DND-41 (cell line): Measurements from ENCODE around the gene CANT1.

Experiments
- ATAC-seq: fragments of 200-7000 bp; cut with Tn5 transposase; 3 replicates; pipeline ENCODE4 v1.9.1; 2021; ENCODE audit warnings: low read depth; ENCODE audit not compliant: insufficient read depth
- DNase-seq: peaks from one replicate; pipeline ENCODE4 v3.0.0-alpha.2; 2020
- H2AFZ ChIP-seq: 2 replicates; pipeline ENCODE4 v1.6.0; 2012; ENCODE audit warnings: low read depth, low read length
- H3K27ac ChIP-seq: 2 replicates; pipeline ENCODE4 v1.5.1; 2012; ENCODE audit warnings: low read length, inconsistent platforms
- H3K27me3 ChIP-seq: fragments of 200-600 bp; sonication (generic); 2 replicates; pipeline ENCODE4 v1.6.0; 2012; ENCODE audit warnings: low read length, mild to moderate bottlenecking, inconsistent platforms; ENCODE audit not compliant: insufficient read depth, poor library complexity
- H3K36me3 ChIP-seq: 2 replicates; pipeline ENCODE4 v1.5.1; 2012; ENCODE audit warnings: low read length, inconsistent platforms; ENCODE audit not compliant: insufficient read depth
- H3K4me1 ChIP-seq: 2 replicates; pipeline ENCODE4 v1.5.1; 2012; ENCODE audit warnings: mild to moderate bottlenecking, low read length; ENCODE audit not compliant: insufficient read depth
- H3K4me2 ChIP-seq: 2 replicates; pipeline ENCODE4 v1.6.0; 2012; ENCODE audit warnings: mild to moderate bottlenecking, moderate library complexity, low read length, inconsistent platforms; ENCODE audit not compliant: insufficient read depth
- H3K4me3 ChIP-seq, 2 experiments: fragments of 200-600 bp in 1 of 2; shearing (Covaris generic) in 1 of 2; 2 replicates each; pipeline ENCODE4 v1.5.1; 2012 to 2016; ENCODE audit warnings: inconsistent platforms in 2 of 2, low read length in 2 of 2, mild to moderate bottlenecking in 2 of 2, low read depth in 1 of 2, moderate library complexity in 1 of 2
- H3K79me2 ChIP-seq: 2 replicates; pipeline ENCODE4 v1.6.0; 2012; ENCODE audit warnings: low read length, inconsistent platforms; ENCODE audit not compliant: insufficient read depth
- H3K9ac ChIP-seq: 2 replicates; pipeline ENCODE4 v1.6.0; 2012; ENCODE audit warnings: low read depth, mild to moderate bottlenecking, inconsistent platforms, low read length, moderate library complexity
- H3K9me3 ChIP-seq: 2 replicates; pipeline ENCODE4 v1.5.1; 2012; ENCODE audit warnings: low read length, moderate library complexity, mild to moderate bottlenecking, inconsistent platforms; ENCODE audit not compliant: insufficient read depth, severe bottlenecking
- H4K20me1 ChIP-seq: 2 replicates; pipeline ENCODE4 v1.6.0; 2012; ENCODE audit warnings: low read length; ENCODE audit not compliant: insufficient read depth
- EZH2 ChIP-seq: IDR thresholded peaks from 3 replicates; pipeline ENCODE4 v1.6.1; 2012; ENCODE audit warnings: borderline replicate concordance, low read depth, mild to moderate bottlenecking, moderate library complexity, low read length, inconsistent platforms; ENCODE audit not compliant: severe bottlenecking
- TF ChIP-seq, protein P1 (sequence below): IDR thresholded peaks from 2 replicates; pipeline ENCODE4 v1.5.1; 2012; ENCODE audit warnings: borderline replicate concordance, low read length, moderate library complexity, mild to moderate bottlenecking; ENCODE audit not compliant: poor library complexity, severe bottlenecking; ENCODE audit errors: extremely low read depth

Gene CANT1

GRCh38 chr17:78981010-78981888 is 28.3 kb downstream of the CANT1 start:
- ATAC-seq (no peak), DNase-seq (no peak)
- Histone ChIP-seq H2AFZ (peak overlapping the region; percentile 11; the same call in 1 of the 2 replicates), H3K27ac (no peak overlapping the region), H3K9me3 (no peaks in the 10 kb centered on the region), H3K9ac (peak overlapping the region; percentile 55), H3K4me3 (no peak overlapping the region), H4K20me1 (peaks cover 11% of the 10 kb centered on the region; the same call in 1 of the 2 replicates), H3K36me3 (peaks cover 18% of the 10 kb centered on the region), H3K79me2 (peaks cover 41% of the 10 kb centered on the region), H3K4me1 (peaks cover 37% of the 10 kb centered on the region), H3K4me2 (0 out of 2 replicates have a peak overlapping the region, but pooled peaks have one; percentile 96), H3K27me3 (no peaks in the 10 kb centered on the region)
- TF ChIP-seq, protein P1, sequence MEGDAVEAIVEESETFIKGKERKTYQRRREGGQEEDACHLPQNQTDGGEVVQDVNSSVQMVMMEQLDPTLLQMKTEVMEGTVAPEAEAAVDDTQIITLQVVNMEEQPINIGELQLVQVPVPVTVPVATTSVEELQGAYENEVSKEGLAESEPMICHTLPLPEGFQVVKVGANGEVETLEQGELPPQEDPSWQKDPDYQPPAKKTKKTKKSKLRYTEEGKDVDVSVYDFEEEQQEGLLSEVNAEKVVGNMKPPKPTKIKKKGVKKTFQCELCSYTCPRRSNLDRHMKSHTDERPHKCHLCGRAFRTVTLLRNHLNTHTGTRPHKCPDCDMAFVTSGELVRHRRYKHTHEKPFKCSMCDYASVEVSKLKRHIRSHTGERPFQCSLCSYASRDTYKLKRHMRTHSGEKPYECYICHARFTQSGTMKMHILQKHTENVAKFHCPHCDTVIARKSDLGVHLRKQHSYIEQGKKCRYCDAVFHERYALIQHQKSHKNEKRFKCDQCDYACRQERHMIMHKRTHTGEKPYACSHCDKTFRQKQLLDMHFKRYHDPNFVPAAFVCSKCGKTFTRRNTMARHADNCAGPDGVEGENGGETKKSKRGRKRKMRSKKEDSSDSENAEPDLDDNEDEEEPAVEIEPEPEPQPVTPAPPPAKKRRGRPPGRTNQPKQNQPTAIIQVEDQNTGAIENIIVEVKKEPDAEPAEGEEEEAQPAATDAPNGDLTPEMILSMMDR, result no peak
- no peak for TF ChIP-seq EZH2

DNA sequence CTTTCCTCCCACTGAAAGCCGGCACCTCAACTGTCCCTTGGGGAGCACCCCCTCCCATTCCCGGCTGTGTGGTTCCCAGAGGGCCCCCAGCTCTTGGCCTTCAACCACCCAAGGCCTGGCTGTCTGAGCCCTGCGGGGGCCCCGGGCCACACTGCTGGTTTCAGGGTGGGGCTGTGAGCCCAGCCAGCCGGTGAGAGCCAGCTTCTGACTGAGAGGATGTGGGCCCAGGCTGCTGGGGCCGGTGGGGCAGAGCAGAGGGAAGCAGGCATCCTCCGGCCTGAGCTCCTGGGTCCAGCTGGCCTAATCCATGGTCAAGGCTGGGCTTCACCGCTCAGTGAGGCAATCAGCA is 29.0 kb downstream of the CANT1 start:
- Histone ChIP-seq H3K4me2 (peak overlapping the region; percentile 96), H3K79me2 (peaks cover 42% of the 10 kb centered on the region), H4K20me1 (peaks cover 11% of the 10 kb centered on the region; the same call in 1 of the 2 replicates), H3K27me3 (no peaks in the 10 kb centered on the region), H3K9ac (peak overlapping the region; percentile 55), H3K4me1 (peaks cover 37% of the 10 kb centered on the region), H3K27ac (peak overlapping the region; percentile 78), H3K4me3 (peak overlapping the region in 1 of 2 experiments; percentile 68; a peak in 2 of 4 replicates), H3K36me3 (peaks cover 24% of the 10 kb centered on the region), H2AFZ (peak overlapping the region; percentile 11; the same call in 1 of the 2 replicates), H3K9me3 (no peaks in the 10 kb centered on the region)
- DNase-seq, result no peak
- no peak for ATAC-seq
- TF ChIP-seq, protein P1, result no peak
- no peak for TF ChIP-seq EZH2

GRCh38 chr17:78979780-78980623 is 29.6 kb downstream of the CANT1 start, which contains the start of gene LGALS3BP:
Gene LGALS3BP, minus strand, starts transcription at chr17:78979923. Its CDS starts 2,732 bp downstream, at chr17:78977191.
- no peaks in the 10 kb centered on the region for H3K9me3 ChIP-seq
- peaks cover 42% of the 10 kb centered on the region for H3K79me2 ChIP-seq
- H4K20me1 ChIP-seq, result peaks cover 11% of the 10 kb centered on the region; the same call in 1 of the 2 replicates
- peaks cover 37% of the 10 kb centered on the region for H3K4me1 ChIP-seq
- no peak for TF ChIP-seq EZH2
- TF ChIP-seq, protein P1, result peak; percentile 5
- peak within 1 kb of the TSS; percentile 34 to 68; a peak in 3 of 4 replicates for H3K4me3 ChIP-seq
- peaks cover 29% of the 10 kb centered on the region for H3K36me3 ChIP-seq
- peak within 1 kb of the TSS; percentile 55 for H3K9ac ChIP-seq
- H3K4me2 ChIP-seq, result peak within 1 kb of the TSS; percentile 96
- no peaks in the 10 kb centered on the region for H3K27me3 ChIP-seq
- H2AFZ ChIP-seq, result peak within 1 kb of the TSS; percentile 74
- ATAC-seq, result peak; percentile 95
- H3K27ac ChIP-seq, result peak within 1 kb of the TSS; percentile 78
- DNase-seq, result peak; percentile 81
